Neural cell (in vitro differentiated cells): ENCODE results near the gene MSI2. TPM values are rescaled to one million over a fixed set of nuclear protein-coding genes. Genes with fewer than 3 reads are reported as not detected.

Source experiments
- H2AFZ ChIP-seq: fragments of 200-600, 300-800 bp; sonication (generic), shearing (Covaris generic); 2 replicates; pipeline ENCODE4 v1.6.0; 2014; ENCODE audit warnings: low read depth, mild to moderate bottlenecking, antibody characterized with exemption, low read length, moderate library complexity
- H3F3A ChIP-seq: fragments of 200-600 bp; shearing (Covaris generic); 2 replicates; pipeline ENCODE4 v1.6.1; 2016; ENCODE audit warnings: mild to moderate bottlenecking, moderate library complexity, mixed read lengths, antibody characterized with exemption, low read length; ENCODE audit not compliant: insufficient read depth, poor library complexity, severe bottlenecking
- H3K27ac ChIP-seq: fragments of 200-600, 300-800 bp; sonication (generic), shearing (Covaris generic); 2 replicates; pipeline ENCODE4 v1.5.1; 2014; ENCODE audit warnings: mild to moderate bottlenecking, low read length, moderate library complexity
- H3K27me3 ChIP-seq: fragments of 300-800, 200-600 bp; sonication (generic), shearing (Covaris generic); 2 replicates; pipeline ENCODE4 v1.6.0; 2014; ENCODE audit warnings: mild to moderate bottlenecking, low read depth, low read length, moderate library complexity; ENCODE audit not compliant: insufficient read depth
- H3K36me3 ChIP-seq: fragments of 300-800, 200-600 bp; sonication (generic), shearing (Covaris generic); 2 replicates; pipeline ENCODE4 v1.5.1; 2014; ENCODE audit warnings: mild to moderate bottlenecking, antibody characterized with exemption, low read length, moderate library complexity; ENCODE audit not compliant: insufficient read depth
- H3K4me2 ChIP-seq: fragments of 300-800, 200-600 bp; sonication (generic), shearing (Covaris generic); 2 replicates; pipeline ENCODE4 v1.6.0; 2014; ENCODE audit warnings: mild to moderate bottlenecking, low read length
- H3K4me3 ChIP-seq: fragments of 300-800, 200-600 bp; sonication (generic), shearing (Covaris generic); 2 replicates; pipeline ENCODE4 v1.5.1; 2014; ENCODE audit warnings: mild to moderate bottlenecking, low read length, moderate library complexity
- H3K79me2 ChIP-seq: fragments of 200-600 bp; shearing (Covaris generic); replicated peaks from 2 replicates; pipeline ENCODE4 v1.6.0; 2014; ENCODE audit warnings: mild to moderate bottlenecking, low read length, moderate library complexity; ENCODE audit not compliant: insufficient read depth
- H3K9ac ChIP-seq: fragments of 300-800, 200-600 bp; sonication (generic), shearing (Covaris generic); 2 replicates; pipeline ENCODE4 v1.6.1; 2016; ENCODE audit warnings: mild to moderate bottlenecking, low read length, mixed read lengths
- H3K9me2 ChIP-seq: fragments of 200-600 bp; shearing (Covaris generic); 2 replicates; pipeline ENCODE4 v1.6.1; 2016; ENCODE audit warnings: mild to moderate bottlenecking, low read length, mixed read lengths; ENCODE audit not compliant: insufficient read depth
- H3K9me3 ChIP-seq: fragments of 200-600, 300-800 bp; sonication (generic), shearing (Covaris generic); 2 replicates; pipeline ENCODE4 v1.6.1; 2016; ENCODE audit warnings: mild to moderate bottlenecking, mixed run types, low read length, moderate library complexity, mixed read lengths
- H4K20me1 ChIP-seq: fragments of 200-600 bp; shearing (Covaris generic); 2 replicates; pipeline ENCODE4 v1.6.1; 2016; ENCODE audit warnings: mild to moderate bottlenecking, mixed run types; ENCODE audit not compliant: insufficient read depth
- EP300 ChIP-seq: fragments of 450-650 bp; conservative IDR thresholded peaks from 2 replicates; pipeline ENCODE4 v1.6.1; 2014; ENCODE audit warnings: antibody characterized with exemption, mild to moderate bottlenecking, moderate library complexity; ENCODE audit not compliant: poor library complexity, severe bottlenecking
- EZH2 ChIP-seq: fragments of 200-600, 300-800 bp; shearing (Covaris generic), sonication (generic); IDR thresholded peaks from 2 replicates; pipeline ENCODE4 v1.6.1; 2014; ENCODE audit warnings: antibody characterized with exemption, low read length, borderline replicate concordance, mild to moderate bottlenecking; ENCODE audit not compliant: insufficient read depth, poor library complexity, severe bottlenecking
- MXI1 ChIP-seq: fragments of 450-650 bp; conservative IDR thresholded peaks from 2 replicates; pipeline ENCODE4 v1.6.1; 2014; ENCODE audit warnings: antibody characterized with exemption, mild to moderate bottlenecking; ENCODE audit not compliant: poor library complexity, severe bottlenecking
- POLR2AphosphoS5 ChIP-seq: IDR thresholded peaks from 2 replicates; pipeline ENCODE4 v1.6.1; 2012
- RAD21 ChIP-seq: fragments of 450-650 bp; conservative IDR thresholded peaks from 2 replicates; pipeline ENCODE4 v1.6.1; 2014; ENCODE audit warnings: antibody characterized with exemption, mild to moderate bottlenecking, moderate library complexity
- SMC3 ChIP-seq: fragments of 450-650 bp; conservative IDR thresholded peaks from 2 replicates; pipeline ENCODE4 v1.6.1; 2014; ENCODE audit warnings: antibody characterized with exemption, mild to moderate bottlenecking, moderate library complexity; ENCODE audit not compliant: poor library complexity
- TAF1 ChIP-seq: IDR thresholded peaks from 2 replicates; pipeline ENCODE4 v1.6.1; 2012; ENCODE audit warnings: low read depth
- polyA plus RNA-seq: library from polyadenylated mRNA; depleted of rRNA; stranded (reverse); fragments of >200 nt; gene quantifications from 2 replicates; pipeline ENCODE4 v1.2.3, GENCODE V29; 2014
- TF ChIP-seq, protein P1 (sequence below): IDR thresholded peaks from 2 replicates; pipeline ENCODE4 v1.6.1; 2012; ENCODE audit warnings: borderline replicate concordance
- TF ChIP-seq, protein P2 (sequence below): fragments of 450-650 bp; IDR thresholded peaks from 2 replicates; pipeline ENCODE4 v1.5.1; 2014; ENCODE audit warnings: antibody characterized with exemption, mild to moderate bottlenecking, moderate library complexity; ENCODE audit not compliant: poor library complexity, severe bottlenecking

Gene MSI2
- polyA plus RNA-seq, 1 donor from 2014 or later: 61.4 TPM

DNA sequence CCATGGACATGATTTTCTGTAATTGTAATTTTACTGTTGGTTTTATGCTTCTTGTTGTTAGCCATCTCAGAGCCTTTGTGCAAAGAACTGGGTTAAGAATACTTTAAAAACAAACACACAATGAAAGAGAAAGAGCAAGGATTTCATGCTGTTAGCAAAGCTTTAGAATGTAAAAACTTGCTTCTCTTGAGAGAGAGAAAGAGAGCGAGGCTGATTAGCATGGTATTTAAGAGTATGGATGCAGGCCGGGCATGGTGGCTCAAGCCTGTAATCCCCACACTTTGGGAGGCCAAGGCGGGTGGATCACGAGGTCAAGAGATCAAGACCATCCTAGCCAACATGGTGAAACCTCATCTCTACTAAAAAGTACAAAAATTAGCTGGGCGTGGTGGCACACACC lies 76.2 kb downstream of the MSI2 start:
- Histone ChIP-seq H4K20me1 (no peaks in the 10 kb centered on the region), H3K79me2 (peaks cover 76% of the 10 kb centered on the region)

DNA sequence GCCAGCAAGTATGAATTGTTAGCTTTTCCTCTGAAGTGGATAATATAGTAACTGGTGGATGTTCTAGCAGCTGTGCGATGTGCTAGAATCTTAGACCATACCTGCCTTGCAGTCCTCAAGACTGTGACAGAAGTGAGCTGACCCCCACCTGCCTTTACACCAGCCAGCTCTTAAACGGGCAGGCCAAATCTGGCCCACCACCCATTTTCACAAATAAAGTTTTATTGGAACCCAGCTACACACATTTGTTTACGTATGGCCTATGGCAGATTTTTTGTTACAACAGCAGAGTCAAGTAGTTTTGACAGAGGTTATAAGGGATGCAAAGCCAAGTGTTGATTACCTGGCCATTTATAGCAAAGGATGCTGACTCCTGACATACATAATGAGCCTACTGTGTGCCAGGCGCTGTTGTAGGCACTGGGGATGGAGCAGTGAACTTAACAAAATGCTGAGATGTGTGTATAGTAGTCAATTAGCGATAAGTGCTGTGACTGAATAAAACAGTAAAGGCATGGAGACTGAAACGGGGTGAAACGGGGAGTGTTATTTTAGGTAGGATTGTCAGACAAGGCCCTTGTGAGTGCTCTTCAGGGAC lies 79.0 kb downstream of the MSI2 start:
- no peaks in the 10 kb centered on the region for H3K9me3 ChIP-seq
- H3K4me3 ChIP-seq: no peak overlapping the region
- H3K79me2 ChIP-seq: peaks cover 65% of the 10 kb centered on the region
- no peaks in the 10 kb centered on the region for H3K9me2 ChIP-seq
- TF ChIP-seq, protein P1, sequence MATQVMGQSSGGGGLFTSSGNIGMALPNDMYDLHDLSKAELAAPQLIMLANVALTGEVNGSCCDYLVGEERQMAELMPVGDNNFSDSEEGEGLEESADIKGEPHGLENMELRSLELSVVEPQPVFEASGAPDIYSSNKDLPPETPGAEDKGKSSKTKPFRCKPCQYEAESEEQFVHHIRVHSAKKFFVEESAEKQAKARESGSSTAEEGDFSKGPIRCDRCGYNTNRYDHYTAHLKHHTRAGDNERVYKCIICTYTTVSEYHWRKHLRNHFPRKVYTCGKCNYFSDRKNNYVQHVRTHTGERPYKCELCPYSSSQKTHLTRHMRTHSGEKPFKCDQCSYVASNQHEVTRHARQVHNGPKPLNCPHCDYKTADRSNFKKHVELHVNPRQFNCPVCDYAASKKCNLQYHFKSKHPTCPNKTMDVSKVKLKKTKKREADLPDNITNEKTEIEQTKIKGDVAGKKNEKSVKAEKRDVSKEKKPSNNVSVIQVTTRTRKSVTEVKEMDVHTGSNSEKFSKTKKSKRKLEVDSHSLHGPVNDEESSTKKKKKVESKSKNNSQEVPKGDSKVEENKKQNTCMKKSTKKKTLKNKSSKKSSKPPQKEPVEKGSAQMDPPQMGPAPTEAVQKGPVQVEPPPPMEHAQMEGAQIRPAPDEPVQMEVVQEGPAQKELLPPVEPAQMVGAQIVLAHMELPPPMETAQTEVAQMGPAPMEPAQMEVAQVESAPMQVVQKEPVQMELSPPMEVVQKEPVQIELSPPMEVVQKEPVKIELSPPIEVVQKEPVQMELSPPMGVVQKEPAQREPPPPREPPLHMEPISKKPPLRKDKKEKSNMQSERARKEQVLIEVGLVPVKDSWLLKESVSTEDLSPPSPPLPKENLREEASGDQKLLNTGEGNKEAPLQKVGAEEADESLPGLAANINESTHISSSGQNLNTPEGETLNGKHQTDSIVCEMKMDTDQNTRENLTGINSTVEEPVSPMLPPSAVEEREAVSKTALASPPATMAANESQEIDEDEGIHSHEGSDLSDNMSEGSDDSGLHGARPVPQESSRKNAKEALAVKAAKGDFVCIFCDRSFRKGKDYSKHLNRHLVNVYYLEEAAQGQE: no peak
- no peak for TF ChIP-seq SMC3
- no peak for TF ChIP-seq POLR2AphosphoS5
- TF ChIP-seq, protein P2, sequence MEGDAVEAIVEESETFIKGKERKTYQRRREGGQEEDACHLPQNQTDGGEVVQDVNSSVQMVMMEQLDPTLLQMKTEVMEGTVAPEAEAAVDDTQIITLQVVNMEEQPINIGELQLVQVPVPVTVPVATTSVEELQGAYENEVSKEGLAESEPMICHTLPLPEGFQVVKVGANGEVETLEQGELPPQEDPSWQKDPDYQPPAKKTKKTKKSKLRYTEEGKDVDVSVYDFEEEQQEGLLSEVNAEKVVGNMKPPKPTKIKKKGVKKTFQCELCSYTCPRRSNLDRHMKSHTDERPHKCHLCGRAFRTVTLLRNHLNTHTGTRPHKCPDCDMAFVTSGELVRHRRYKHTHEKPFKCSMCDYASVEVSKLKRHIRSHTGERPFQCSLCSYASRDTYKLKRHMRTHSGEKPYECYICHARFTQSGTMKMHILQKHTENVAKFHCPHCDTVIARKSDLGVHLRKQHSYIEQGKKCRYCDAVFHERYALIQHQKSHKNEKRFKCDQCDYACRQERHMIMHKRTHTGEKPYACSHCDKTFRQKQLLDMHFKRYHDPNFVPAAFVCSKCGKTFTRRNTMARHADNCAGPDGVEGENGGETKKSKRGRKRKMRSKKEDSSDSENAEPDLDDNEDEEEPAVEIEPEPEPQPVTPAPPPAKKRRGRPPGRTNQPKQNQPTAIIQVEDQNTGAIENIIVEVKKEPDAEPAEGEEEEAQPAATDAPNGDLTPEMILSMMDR: no peak
- no peak for TF ChIP-seq MXI1
- no peak for TF ChIP-seq EP300
- no peak for TF ChIP-seq EZH2
- TF ChIP-seq RAD21: no peak
- H3K36me3 ChIP-seq: no peaks in the 10 kb centered on the region
- no peak overlapping the region for H3K27ac ChIP-seq
- no peaks in the 10 kb centered on the region for H4K20me1 ChIP-seq
- H3K27me3 ChIP-seq: no peaks in the 10 kb centered on the region
- no peak overlapping the region for H3K4me2 ChIP-seq
- no peak overlapping the region for H3K9ac ChIP-seq
- H3F3A ChIP-seq: no peaks in the 10 kb centered on the region
- H2AFZ ChIP-seq: no peak overlapping the region

More for the DNA sequence above, 76.2 kb downstream of the MSI2 start:
- no peaks in the 10 kb centered on the region for H3F3A ChIP-seq
- H3K4me3 ChIP-seq: no peak overlapping the region
- no peaks in the 10 kb centered on the region for H3K9me2 ChIP-seq
- H3K27ac ChIP-seq: no peak overlapping the region
- no peak for TF ChIP-seq EZH2
- no peak for TF ChIP-seq MXI1
- TF ChIP-seq, protein P1: no peak
- TF ChIP-seq EP300: no peak
- TF ChIP-seq SMC3: no peak
- no peak for TF ChIP-seq TAF1
- TF ChIP-seq, protein P2: no peak
- no peak for TF ChIP-seq POLR2AphosphoS5
- TF ChIP-seq RAD21: no peak
- H3K9me3 ChIP-seq: no peaks in the 10 kb centered on the region
- H3K9ac ChIP-seq: no peak overlapping the region
- H3K27me3 ChIP-seq: no peaks in the 10 kb centered on the region
- H2AFZ ChIP-seq: no peak overlapping the region
- H3K36me3 ChIP-seq: no peaks in the 10 kb centered on the region
- H3K4me2 ChIP-seq: no peak overlapping the region
